ENCODE results near the gene SH3PXD2A.

Gene SH3PXD2A

GRCh38 chr10:103603382-103603781 is 252.0 kb downstream of the SH3PXD2A start:
- no peaks in the 10 kb centered on the region for H3K4me1 Mint-ChIP-seq

GRCh38 chr10:103602852-103603155 is 252.6 kb downstream of the SH3PXD2A start:
- DNase-seq (no peak), ATAC-seq (no peak)
- Mint-ChIP-seq H3K27me3 (no peaks in the 10 kb centered on the region), H3K4me1 (no peaks in the 10 kb centered on the region), H3K27ac (no peak overlapping the region), H3K4me3 (no peak overlapping the region), H3K9me3 (no peaks in the 10 kb centered on the region), H3K36me3 (ENCODE audit: low read depth) (no peaks in the 10 kb centered on the region)

More at GRCh38 chr10:103603382-103603781, 252.0 kb downstream of the SH3PXD2A start:
- DNase-seq: no peak
- Mint-ChIP-seq H3K36me3 (ENCODE audit: low read depth) (no peaks in the 10 kb centered on the region), H3K27ac (no peak overlapping the region), H3K27me3 (no peaks in the 10 kb centered on the region), H3K9me3 (no peaks in the 10 kb centered on the region), H3K4me3 (no peak overlapping the region)
- no peak for ATAC-seq

DNA sequence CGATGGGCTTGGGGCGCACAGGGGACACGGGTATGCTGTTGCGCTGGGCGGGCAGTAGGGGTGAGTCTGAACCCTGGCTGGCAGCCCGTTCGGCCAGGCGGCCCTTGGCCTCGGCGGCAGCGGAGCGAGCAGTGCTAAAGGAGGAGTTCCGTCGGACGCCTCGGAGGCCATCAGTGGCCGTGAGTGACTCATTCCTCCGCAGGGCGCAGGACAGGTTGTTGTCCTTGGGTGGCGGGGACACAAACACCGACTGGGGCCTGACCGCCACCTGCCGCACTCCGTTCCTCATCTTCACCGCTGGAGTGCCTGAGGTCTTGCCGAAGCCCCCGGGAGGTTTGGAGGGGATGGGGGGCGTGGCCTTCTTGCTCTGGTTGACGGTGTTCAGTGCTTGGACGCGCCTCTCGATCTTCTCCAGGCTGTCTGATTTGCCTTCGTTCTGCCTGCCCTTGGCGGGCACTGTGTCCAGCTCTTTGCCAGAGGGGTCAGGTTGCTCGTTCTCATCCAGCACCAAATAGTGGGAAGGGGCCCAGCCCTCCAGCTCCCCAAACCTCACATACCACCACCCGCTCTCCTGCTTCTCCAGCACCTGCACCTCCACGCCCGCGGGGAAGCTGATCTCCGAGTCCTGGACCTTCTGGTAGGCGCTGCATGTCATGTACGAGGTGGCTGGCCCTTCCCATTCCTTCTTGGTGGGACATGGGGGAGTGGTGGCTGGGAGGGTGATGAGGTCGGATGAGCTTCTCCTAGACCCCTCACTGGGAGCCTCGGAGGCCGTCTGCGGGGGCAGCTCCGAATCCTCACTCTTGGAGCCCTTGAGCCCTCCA is 253.1 kb downstream of the SH3PXD2A start:
- H3K4me3 Mint-ChIP-seq: no peak overlapping the region
- no peak overlapping the region for H3K27ac Mint-ChIP-seq
- no peaks in the 10 kb centered on the region for H3K4me1 Mint-ChIP-seq
- ATAC-seq: no peak
- H3K36me3 Mint-ChIP-seq (ENCODE audit: low read depth): no peaks in the 10 kb centered on the region
- H3K27me3 Mint-ChIP-seq: no peaks in the 10 kb centered on the region
- no peaks in the 10 kb centered on the region for H3K9me3 Mint-ChIP-seq
- no peak for DNase-seq

DNA sequence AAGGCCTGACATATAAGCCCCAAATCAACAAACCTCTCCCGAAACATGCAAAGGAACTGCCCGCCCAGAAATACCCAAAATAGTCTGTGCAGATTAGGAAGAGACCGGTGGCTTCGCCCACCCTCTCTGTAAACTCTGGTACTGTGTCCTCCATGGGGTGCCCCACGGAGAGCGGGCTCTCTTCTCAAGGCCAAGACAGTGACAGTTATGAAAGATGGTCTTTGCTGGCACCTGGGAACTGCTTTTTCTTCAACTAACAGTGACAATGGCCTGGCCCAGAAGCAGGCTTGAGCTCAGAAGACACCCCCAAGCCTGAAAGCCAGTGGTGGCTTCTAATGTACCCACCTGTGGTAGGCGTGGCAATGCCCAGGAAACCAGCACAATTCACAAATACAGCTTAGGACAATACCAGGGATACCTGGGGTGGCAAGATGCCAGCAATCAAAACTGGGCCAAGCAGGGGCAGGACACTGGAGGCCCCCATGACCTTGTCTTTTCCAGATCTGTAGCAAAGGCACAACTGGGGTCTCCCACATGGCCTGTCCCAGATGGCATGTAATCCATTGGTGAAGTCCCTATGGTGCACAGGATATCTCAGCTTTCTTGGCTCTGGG is 254.3 kb downstream of the SH3PXD2A start:
- Mint-ChIP-seq H3K27me3 (no peaks in the 10 kb centered on the region), H3K9me3 (no peaks in the 10 kb centered on the region), H3K36me3 (ENCODE audit: low read depth) (no peaks in the 10 kb centered on the region), H3K4me1 (no peaks in the 10 kb centered on the region), H3K4me3 (no peak overlapping the region), H3K27ac (no peak overlapping the region)
- no peak for ATAC-seq
- DNase-seq: no peak

DNA sequence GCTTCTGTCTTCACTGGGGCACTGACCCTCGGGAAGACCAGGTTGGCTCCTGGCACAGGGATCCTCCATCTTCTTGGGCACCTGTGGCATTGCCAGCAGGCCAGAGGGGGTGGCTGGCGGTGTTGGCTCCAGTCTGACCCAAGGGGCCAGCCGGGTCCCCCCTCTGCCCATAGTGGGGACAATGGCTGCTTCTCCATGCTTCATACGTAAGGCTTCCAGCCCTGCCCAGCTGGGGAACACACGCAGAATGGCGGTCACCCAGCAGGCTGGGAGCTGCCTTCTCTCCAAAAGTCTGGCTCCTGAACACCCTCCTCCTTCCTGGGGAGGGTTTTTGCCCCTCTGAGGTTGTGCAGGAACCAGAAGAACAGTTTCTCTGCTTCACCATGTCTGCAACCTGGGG is 255.1 kb downstream of the SH3PXD2A start:
- Mint-ChIP-seq H3K4me3 (no peak overlapping the region), H3K9me3 (no peaks in the 10 kb centered on the region), H3K36me3 (ENCODE audit: low read depth) (no peaks in the 10 kb centered on the region), H3K27ac (no peak overlapping the region), H3K27me3 (no peaks in the 10 kb centered on the region), H3K4me1 (no peaks in the 10 kb centered on the region)
- no peak for DNase-seq
- no peak for ATAC-seq

DNA sequence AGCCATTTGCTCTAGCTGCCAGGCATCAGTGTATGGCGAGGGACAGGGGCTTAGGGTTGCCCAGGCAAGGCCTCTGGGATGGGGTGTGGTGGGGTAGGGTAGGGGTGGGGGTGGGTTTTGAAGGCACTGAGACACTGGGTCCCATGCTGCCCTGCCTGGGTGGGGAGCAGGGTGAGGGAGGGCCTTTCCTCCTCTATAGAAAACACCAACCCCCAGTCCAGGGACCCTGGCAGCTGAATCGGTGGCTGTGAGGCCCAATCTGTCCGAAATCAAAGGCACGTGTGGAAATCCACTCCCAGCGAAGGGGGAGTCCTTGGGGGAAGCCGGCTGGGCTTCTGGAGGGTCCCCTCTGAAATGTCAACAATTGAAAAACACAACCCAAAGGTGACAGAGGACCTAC is 255.5 kb downstream of the SH3PXD2A start:
- Mint-ChIP-seq H3K27me3 (no peaks in the 10 kb centered on the region), H3K4me1 (no peaks in the 10 kb centered on the region), H3K36me3 (ENCODE audit: low read depth) (no peaks in the 10 kb centered on the region), H3K4me3 (no peak overlapping the region), H3K27ac (no peak overlapping the region), H3K9me3 (no peaks in the 10 kb centered on the region)
- ATAC-seq (no peak), DNase-seq (no peak)

GRCh38 chr10:103599211-103599610 is 256.2 kb downstream of the SH3PXD2A start:
- no peaks in the 10 kb centered on the region for H3K9me3 Mint-ChIP-seq
- no peaks in the 10 kb centered on the region for H3K36me3 Mint-ChIP-seq (ENCODE audit: low read depth)
- H3K4me3 Mint-ChIP-seq: no peak overlapping the region
- ATAC-seq: no peak
- H3K27me3 Mint-ChIP-seq: no peaks in the 10 kb centered on the region
- DNase-seq: no peak
- H3K4me1 Mint-ChIP-seq: no peaks in the 10 kb centered on the region
- H3K27ac Mint-ChIP-seq: no peak overlapping the region

DNA sequence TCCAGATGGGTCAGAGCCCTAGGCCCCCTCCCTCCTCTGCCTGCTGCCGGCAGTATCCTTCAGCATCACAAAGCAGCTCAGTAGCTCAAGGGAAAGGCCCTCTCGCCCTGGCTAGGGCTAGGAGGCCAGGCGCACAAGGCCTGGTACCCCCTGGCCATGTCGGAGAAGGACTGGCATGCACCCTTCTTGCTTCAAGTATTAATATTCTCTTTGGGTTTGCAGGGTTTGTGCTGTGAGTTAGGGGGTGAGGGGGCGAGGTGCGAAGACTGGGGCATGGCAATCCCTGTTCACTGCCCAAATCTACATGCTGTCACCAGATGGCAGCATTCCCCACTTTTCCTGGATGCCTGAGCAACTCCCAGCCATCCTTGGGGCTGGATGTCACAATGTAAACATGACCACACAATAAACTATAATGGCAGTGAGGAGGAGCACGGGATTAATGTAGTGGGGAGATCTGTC is 256.7 kb downstream of the SH3PXD2A start:
- H3K27ac Mint-ChIP-seq: no peak overlapping the region
- H3K9me3 Mint-ChIP-seq: no peaks in the 10 kb centered on the region
- DNase-seq: peak; percentile 35

GRCh38 chr10:103597003-103597402 is 258.4 kb downstream of the SH3PXD2A start:
- DNase-seq (no peak), ATAC-seq (no peak)
- no peaks in the 10 kb centered on the region for H3K9me3 Mint-ChIP-seq
- H3K27ac Mint-ChIP-seq: no peak overlapping the region
- no peak overlapping the region for H3K4me3 Mint-ChIP-seq
- no peaks in the 10 kb centered on the region for H3K36me3 Mint-ChIP-seq (ENCODE audit: low read depth)
- H3K27me3 Mint-ChIP-seq: no peaks in the 10 kb centered on the region
- H3K4me1 Mint-ChIP-seq: no peaks in the 10 kb centered on the region

More for the DNA sequence above, 256.7 kb downstream of the SH3PXD2A start:
- Mint-ChIP-seq H3K4me1 (no peaks in the 10 kb centered on the region), H3K36me3 (ENCODE audit: low read depth) (no peaks in the 10 kb centered on the region), H3K4me3 (no peak overlapping the region), H3K27me3 (no peaks in the 10 kb centered on the region)
- ATAC-seq: no peak

GRCh38 chr10:103595933-103596726 is 259.2 kb downstream of the SH3PXD2A start:
- no peak for DNase-seq
- Mint-ChIP-seq H3K27me3 (no peaks in the 10 kb centered on the region), H3K27ac (no peak overlapping the region), H3K4me3 (no peak overlapping the region), H3K4me1 (no peaks in the 10 kb centered on the region), H3K36me3 (ENCODE audit: low read depth) (no peaks in the 10 kb centered on the region), H3K9me3 (no peaks in the 10 kb centered on the region)
- no peak for ATAC-seq

- H3K36me3 Mint-ChIP-seq (ENCODE audit: low read depth): no peaks in the 10 kb centered on the region
- H3K4me1 Mint-ChIP-seq: no peaks in the 10 kb centered on the region
- no peak overlapping the region for H3K27ac Mint-ChIP-seq
- H3K27me3 Mint-ChIP-seq: no peaks in the 10 kb centered on the region
- no peak for DNase-seq
- H3K4me3 Mint-ChIP-seq: no peak overlapping the region
- no peak for ATAC-seq
- no peaks in the 10 kb centered on the region for H3K9me3 Mint-ChIP-seq
Observed at GRCh38 chr10:103593022-103593570, 262.3 kb downstream of the SH3PXD2A start.

- Mint-ChIP-seq H3K27ac (no peak overlapping the region), H3K27me3 (no peaks in the 10 kb centered on the region), H3K9me3 (no peaks in the 10 kb centered on the region), H3K4me3 (no peak overlapping the region), H3K36me3 (ENCODE audit: low read depth) (no peaks in the 10 kb centered on the region), H3K4me1 (no peaks in the 10 kb centered on the region)
- peak; percentile 56 for DNase-seq
- ATAC-seq: peak; percentile 72
Observed at GRCh38 chr10:103592186-103593021, 263.0 kb downstream of the SH3PXD2A start.

- Mint-ChIP-seq H3K4me1 (no peaks in the 10 kb centered on the region), H3K4me3 (no peak overlapping the region), H3K9me3 (peaks cover 4% of the 10 kb centered on the region), H3K27ac (no peak overlapping the region), H3K27me3 (no peaks in the 10 kb centered on the region), H3K36me3 (ENCODE audit: low read depth) (no peaks in the 10 kb centered on the region)
- DNase-seq (no peak), ATAC-seq (no peak)
Observed at GRCh38 chr10:103590744-103591291, 264.6 kb downstream of the SH3PXD2A start.

- ATAC-seq (no peak), DNase-seq (no peak)
- Mint-ChIP-seq H3K4me3 (no peak overlapping the region), H3K27ac (no peak overlapping the region), H3K9me3 (peaks cover 4% of the 10 kb centered on the region), H3K27me3 (peaks cover 4% of the 10 kb centered on the region), H3K36me3 (ENCODE audit: low read depth) (no peaks in the 10 kb centered on the region), H3K4me1 (no peaks in the 10 kb centered on the region)
Observed at GRCh38 chr10:103590060-103590459, 265.3 kb downstream of the SH3PXD2A start.
